T-helper 1 cell (primary cell): ENCODE measurements around the gene CHMP4A.

Experiments used
- DNase-seq, 5 donors: peaks; one replicate each; pipeline ENCODE4 v3.0.0-alpha.2; 2012 to 2020
- total RNA-seq, 4 donors: gene quantifications; one replicate each; lab custom pipeline; 2026; lab: John Stamatoyannopoulos, UW

Gene CHMP4A, protein sequence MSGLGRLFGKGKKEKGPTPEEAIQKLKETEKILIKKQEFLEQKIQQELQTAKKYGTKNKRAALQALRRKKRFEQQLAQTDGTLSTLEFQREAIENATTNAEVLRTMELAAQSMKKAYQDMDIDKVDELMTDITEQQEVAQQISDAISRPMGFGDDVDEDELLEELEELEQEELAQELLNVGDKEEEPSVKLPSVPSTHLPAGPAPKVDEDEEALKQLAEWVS
- 7.1 to 13.7 (median 10.4) reads per million in 4 donors for total RNA-seq

DNA sequence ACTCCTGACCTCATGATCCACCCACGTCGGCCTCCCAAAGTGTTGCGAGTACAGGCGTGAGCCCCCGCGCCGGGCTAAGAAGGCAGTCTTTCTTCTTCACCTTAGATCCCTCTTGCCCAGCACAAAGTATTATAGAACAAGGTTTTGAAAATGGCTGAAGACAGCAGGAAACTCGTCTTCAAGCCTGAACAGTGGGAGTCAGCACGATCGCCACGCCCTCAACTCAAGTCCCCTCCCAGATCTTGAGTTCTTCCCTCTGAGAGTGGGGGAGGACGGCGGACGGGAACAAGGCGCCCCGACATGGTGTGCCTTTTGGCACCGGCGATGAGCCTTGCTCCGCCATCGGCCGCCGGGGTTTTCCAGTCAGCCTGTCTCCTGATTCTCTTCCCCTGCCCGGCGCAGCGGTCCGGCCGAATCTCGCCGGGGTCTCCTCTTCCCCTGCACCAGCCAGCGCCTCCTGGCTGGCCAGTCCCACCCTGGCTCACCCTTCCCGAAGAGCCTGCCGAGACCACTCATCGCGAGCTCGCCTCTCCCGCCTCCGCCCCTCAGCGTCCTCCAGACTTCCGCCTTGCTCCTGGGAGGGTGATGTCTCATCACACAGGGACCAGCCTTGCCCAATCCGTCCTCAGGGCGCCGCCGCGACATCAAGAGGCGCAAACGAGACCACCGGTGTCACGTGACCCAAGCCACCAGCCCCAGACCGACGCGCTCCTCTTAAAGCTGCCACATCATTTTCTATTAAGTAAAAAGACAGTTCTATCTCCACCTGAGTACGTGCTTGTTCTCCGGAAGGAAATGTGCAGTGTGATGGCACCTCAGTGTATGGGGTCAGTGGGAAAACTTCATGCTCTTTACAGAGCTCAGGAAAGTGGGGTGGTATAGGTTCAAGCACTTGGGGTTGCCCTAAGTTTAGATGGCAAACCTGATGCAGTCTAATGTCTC is at the start of gene CHMP4A:
CHMP4A (minus strand) TSS at position 565 of the 942 bp plus-strand sequence; CDS start at position 516, 49 bp downstream.
- DNase-seq = peak; percentile 92 to 97 (median 94)

GRCh38 chr14:24261969-24262327 is 48.7 kb upstream of the CHMP4A start:
- DNase-seq = no peak

DNA sequence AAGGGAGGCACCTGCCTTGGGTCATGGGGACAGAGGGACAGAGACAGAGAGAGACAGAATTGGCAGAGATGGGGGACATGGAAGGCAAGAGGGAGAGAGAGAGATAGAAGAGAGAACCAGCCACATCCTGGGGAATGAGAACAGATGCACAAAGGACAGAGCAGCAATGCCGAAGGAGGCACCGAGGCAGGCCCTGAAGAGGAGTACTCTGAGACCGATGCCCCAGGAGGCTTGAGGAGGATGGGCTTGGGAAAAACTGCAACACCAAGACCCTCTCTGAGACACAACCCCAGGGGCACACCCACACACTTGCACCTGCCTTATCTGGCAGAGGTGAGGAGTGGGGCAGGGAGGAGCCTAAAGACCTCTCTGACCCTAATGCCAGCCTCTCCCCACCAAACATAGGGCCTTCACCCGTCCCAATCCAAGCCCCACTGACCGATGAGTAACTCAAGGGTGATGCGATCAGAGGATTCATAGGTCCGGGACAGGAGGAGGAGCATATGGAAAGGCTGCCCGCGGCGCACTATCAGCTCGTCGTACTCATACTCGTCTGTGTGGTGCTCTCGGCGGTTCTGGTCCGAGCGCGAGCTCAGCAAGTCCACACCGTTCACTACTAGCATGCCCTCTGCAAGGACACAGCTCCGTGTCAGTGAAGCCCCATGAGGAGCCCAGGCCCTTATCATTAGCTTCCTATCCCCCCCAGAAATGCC is 48.1 kb upstream of the CHMP4A start:
- DNase-seq = no peak

- no peak for DNase-seq
Observed at GRCh38 chr14:24260780-24261157, 47.5 kb upstream of the CHMP4A start.

GRCh38 chr14:24260026-24260779 is 46.9 kb upstream of the CHMP4A start:
- DNase-seq = no peak

- no peak for DNase-seq
Observed at GRCh38 chr14:24259282-24260025, 46.2 kb upstream of the CHMP4A start.

GRCh38 chr14:24258548-24259265 is 45.4 kb upstream of the CHMP4A start:
- no peak for DNase-seq

DNA sequence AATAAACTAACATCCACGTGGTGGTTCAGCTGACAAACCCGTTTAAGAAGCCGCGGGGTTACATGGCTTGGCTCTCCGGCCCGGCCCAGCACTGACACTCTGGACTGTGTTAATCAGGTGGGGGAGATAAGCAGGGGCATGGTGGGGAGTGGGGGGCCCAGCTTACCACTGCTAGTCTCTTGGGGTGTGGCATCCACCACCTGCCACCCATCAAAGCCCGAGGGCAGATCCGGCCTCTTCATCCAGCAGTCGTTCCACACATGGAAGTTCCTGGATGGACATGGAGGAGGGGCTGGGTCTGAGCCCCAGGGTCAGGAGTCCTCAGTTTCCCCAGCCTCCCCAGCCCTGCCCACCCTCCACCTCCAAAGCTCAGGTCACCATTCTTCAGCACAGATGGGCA is 44.8 kb upstream of the CHMP4A start:
- DNase-seq = no peak

DNA sequence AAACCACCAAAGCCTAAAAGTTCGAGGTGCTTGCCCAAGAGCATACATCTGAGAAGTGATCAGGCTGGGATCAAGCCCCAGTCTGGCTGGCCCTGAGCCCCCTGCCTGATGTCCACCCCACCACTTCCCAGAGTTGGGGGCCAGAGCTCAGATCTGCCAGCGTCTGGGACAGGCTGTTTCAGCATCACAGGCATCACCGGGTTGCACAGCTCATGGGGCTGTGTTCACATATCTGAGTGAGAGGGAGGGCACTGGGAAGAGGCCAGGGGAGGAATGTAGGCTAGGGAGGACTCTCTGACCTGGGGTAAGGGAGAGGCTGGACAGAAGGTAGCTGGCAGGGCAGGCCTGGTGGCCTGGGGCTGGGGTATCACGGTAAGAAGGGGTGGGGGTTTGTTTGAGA is 43.7 kb upstream of the CHMP4A start:
- no peak for DNase-seq

DNA sequence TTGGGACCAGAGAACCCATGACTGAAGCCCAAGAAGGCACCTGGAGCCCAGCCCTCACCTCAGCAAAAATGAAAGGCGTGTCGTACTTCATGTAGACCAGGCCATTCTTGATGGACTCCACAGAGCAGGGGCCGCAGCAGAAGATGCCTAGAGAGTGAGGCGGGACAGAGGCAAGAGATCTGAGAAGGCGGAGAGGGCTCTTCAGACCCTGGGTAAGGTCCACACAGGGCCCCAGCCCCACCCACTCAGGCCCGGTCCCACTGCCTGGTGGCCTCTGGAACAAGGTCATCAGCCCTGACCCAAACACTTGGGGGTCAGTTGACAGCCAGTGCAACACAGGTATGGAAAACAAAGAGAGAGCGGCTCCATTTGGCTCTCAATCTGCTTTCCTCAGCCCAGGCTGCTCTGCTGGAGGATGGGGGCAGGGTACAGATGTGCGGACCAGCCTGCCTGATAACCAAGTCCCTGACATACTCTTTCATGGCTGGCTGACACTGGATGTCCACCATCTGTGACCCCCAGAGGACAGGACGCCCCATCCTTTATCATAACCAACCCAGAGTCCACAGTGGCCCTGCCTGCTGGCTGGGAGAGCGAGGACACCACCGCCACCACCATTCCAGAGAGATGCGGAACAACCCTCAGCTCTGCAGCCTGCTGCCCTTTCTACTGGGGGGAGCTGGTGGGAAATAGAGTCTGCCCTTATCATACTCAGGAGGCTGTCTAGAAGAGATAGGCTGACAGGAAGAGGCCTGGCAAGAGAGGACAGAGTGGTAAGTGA is 42.8 kb upstream of the CHMP4A start:
- DNase-seq = no peak

DNA sequence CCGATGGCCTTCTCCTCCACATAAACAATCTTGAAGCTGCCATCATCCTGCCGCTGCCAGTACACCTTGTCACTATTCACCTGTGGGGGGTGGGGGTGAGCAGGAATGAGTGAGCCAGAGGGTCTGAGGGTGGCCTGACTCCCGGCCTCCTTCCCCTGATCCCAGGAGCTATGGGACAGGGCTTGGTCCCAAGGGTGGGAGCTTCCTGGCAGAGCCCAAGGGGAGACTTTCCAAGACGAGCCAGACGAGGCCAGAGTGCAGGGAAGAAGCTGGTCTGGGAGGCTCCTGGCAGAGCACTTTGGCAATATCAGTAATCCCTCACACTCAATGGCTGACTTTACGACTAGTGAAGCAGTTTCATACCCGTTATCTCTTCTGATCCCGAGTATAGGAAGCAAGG is 42.1 kb upstream of the CHMP4A start:
- DNase-seq = no peak

DNA sequence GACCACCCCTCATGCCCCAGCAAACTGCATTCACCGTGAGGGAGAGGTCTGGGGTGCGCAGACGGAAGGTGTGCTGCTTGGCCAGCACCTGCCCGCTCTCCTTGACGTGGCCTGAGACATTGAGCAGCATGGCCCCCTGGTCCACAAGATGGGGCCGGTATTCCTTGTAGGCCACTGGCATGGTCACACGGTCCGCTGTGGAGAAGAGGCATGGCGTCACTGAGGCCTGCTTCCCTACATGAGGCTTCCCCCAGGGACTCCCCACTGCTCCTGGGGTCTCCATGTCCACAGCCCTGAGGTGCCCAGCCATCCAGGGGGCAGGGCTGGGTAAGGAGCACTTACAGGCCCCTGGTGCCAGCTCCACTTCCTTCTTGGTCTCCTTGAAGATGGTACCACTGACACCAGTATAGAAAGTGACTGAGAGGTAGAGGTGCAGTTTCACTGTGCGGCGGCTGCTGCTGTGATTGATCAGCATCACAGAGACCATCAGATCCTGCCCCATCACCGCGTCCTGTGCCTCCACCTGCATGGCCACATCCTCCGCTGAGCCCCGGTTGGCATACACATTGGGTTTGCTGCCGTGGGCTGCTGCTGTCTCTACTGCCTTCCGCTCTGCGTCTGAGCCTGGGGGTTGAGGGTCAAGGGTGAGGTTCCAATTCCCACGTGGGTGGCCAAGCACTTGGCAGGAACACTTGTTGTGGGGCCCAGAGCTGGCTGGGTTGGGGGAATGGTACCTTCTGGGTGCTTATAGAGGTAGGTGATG is 41.5 kb upstream of the CHMP4A start:
- DNase-seq = no peak

GRCh38 chr14:24253936-24254335 is 40.6 kb upstream of the CHMP4A start:
- no peak for DNase-seq

GRCh38 chr14:24252289-24253124 is 39.2 kb upstream of the CHMP4A start:
- DNase-seq = no peak

DNA sequence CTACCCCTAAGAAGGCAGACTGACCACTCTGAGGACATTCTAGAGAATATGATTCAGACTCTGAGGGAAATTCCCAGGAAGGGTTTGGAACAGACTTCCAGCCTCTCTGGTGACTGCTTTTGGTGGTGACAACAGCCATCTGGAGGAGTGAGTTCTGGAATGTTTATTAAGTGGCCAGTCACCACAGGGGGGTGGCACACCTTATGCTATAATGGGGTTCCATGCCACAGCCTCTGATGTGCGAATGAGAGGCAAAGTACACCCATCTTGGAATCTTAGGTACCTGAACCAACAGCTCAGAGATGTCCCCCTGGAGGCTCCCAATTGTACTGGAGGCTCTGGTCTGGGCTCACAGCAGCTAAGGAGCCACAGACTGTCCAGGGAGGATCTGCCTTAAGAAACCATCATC is 38.6 kb upstream of the CHMP4A start:
- DNase-seq = no peak

DNA sequence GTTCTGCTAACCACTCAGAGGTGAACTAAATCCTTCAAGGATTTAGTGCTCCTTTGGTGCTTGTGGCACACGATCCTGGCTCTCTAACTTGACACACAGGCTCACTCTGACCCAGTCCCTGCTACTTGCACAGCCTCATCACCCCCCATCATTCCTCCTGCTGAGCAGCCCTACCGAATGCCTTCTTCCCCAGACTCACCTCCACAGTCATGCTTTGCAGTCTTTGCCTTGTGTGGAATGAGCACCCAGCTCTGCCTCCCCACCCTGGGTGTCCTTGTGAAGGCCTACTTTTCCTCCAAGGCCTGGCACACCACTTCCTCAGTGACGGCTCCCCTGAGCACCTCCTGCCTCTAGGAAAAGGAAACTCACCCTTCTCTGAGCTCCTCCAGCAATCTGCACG is 37.1 kb upstream of the CHMP4A start:
- no peak for DNase-seq

GRCh38 chr14:24249230-24250021 is 36.1 kb upstream of the CHMP4A start:
- no peak for DNase-seq

GRCh38 chr14:24247422-24247821 is 34.1 kb upstream of the CHMP4A start:
- no peak for DNase-seq
